Measurements from ENCODE around the gene GAK. TPM values are rescaled to one million over a fixed set of nuclear protein-coding genes. Genes with fewer than 3 reads are reported as not detected.

Gene GAK
- total and polyA plus RNA-seq, 2 of the 13 experiments (the other 11 are each of a cell fraction or from before 2014, with no cell fraction given), result 17.5 to 44.3 TPM

GRCh38 chr4:915041-915474 lies 17.1 kb downstream of the GAK start:
- no peak overlapping the region for H3K4me2 ChIP-seq (ENCODE audit: low read depth, low read length)
- TF ChIP-seq ZNF660 (CRISPR knock-in tag; IDR thresholded peaks at IDR 0.05; ENCODE audit: borderline replicate concordance, low read depth) (no peak), ZBTB42 (CRISPR knock-in tag; IDR thresholded peaks at IDR 0.05) (no peak), THAP8 (CRISPR knock-in tag; IDR thresholded peaks at IDR 0.05; ENCODE audit: borderline replicate concordance) (no peak), ZFP82 (CRISPR knock-in tag; IDR thresholded peaks at IDR 0.05; ENCODE audit: borderline replicate concordance) (no peak), TSC22D2 (CRISPR knock-in tag; IDR thresholded peaks at IDR 0.05; ENCODE audit: borderline replicate concordance) (no peak), MXI1 (IDR thresholded peaks at IDR 0.05; ENCODE audit: borderline replicate concordance, low read depth, low read length) (no peak), ZNF777 (CRISPR knock-in tag; IDR thresholded peaks at IDR 0.05) (no peak), CC2D1A (CRISPR knock-in tag; IDR thresholded peaks at IDR 0.05) (no peak), NFYC (CRISPR knock-in tag; IDR thresholded peaks at IDR 0.05) (no peak), ATRX (CRISPR knock-in tag; IDR thresholded peaks at IDR 0.05; ENCODE audit: borderline replicate concordance) (no peak), ZNF44 (CRISPR knock-in tag; IDR thresholded peaks at IDR 0.05) (no peak), ZNF782 (CRISPR knock-in tag; IDR thresholded peaks at IDR 0.05; ENCODE audit: borderline replicate concordance) (no peak), BCL6 (CRISPR knock-in tag; IDR thresholded peaks at IDR 0.05) (no peak), NFKBIZ (CRISPR knock-in tag; IDR thresholded peaks at IDR 0.05) (no peak), GZF1 (CRISPR knock-in tag; IDR thresholded peaks at IDR 0.05) (no peak), FOXK1 (CRISPR knock-in tag; IDR thresholded peaks at IDR 0.05; ENCODE audit: borderline replicate concordance, low read depth) (no peak)
- ChIA-PET CTCF (ENCODE audit: low intra/inter-chr PET ratio, low total read pairs) (no interaction called here), POLR2A (no interaction called here)
- ATAC-seq (no peak), DNase-seq (ENCODE audit: low spot score) (no peak), FAIRE-seq (no peak)
- intact Hi-C loops (cut with micrococcal nuclease; ENCODE audit: unreplicated experiment) (no loop called here), in situ Hi-C loops (cut with HindIII; ENCODE audit: extremely low pct_ligation_motif_present, low pct_unique_long_range_greater_than_20kb) (no loop called here)
- H3K27ac ChIP-seq (ENCODE audit: extremely low read length, insufficient read depth, low read length), result no peak overlapping the region
- H2AFZ ChIP-seq (ENCODE audit: low read length), result no peak overlapping the region
- H3K79me2 ChIP-seq (ENCODE audit: insufficient read depth, low read length), result peaks cover 47% of the 10 kb centered on the region
- no TSS peak for BruUV-seq (replicated peaks)
- no peaks in the 10 kb centered on the region for H3K4me1 ChIP-seq (ENCODE audit: insufficient read depth, low read length)
- H3K36me3 ChIP-seq (replicated peaks in 1 of 2; ENCODE audit: control insufficient read depth in 1 of 2, insufficient read depth in 2 of 2, low read length in 2 of 2), result peaks cover 9 to 23% of the 10 kb centered on the region in 2 experiments; a peak in 4 of 5 replicates
- H4K20me1 ChIP-seq (ENCODE audit: insufficient read depth, low read length), result no peaks in the 10 kb centered on the region
- no peak overlapping the region for H3K4me3 ChIP-seq (replicated peaks in 1 of 3; ENCODE audit: insufficient read depth in 1 of 3, low read depth in 2 of 3, low read length in 3 of 3)
- no peaks in the 10 kb centered on the region for H3K27me3 ChIP-seq (ENCODE audit: control insufficient read depth in 1 of 2, insufficient read depth in 2 of 2, low read length in 2 of 2)
- H3K9me3 ChIP-seq (ENCODE audit: low read length), result no peaks in the 10 kb centered on the region
- no peak overlapping the region for H3K9ac ChIP-seq (ENCODE audit: insufficient read depth, low read depth, low read length)
- 97% methylated on average over 20 of the region's 20 CpGs for whole genome bisulfite sequencing (ENCODE audit: low lambda C conversion rate)
